HEK293 (cell line): ENCODE data around the gene CC2D1A.

Experiments used
- CTCF ChIA-PET: fragments of 350-600 bp; formaldehyde crosslinking; extraction: SDS; loops from one replicate; lab custom pipeline; 2021; ENCODE audit warnings: antibody characterized with exemption; lab: Yijun Ruan, JAX
- POLR2A ChIA-PET: fragments of 300-600 bp; formaldehyde crosslinking; extraction: SDS; loops from one replicate; lab custom pipeline; 2020; ENCODE audit warnings: antibody characterized with exemption, inconsistent platforms; lab: Yijun Ruan, JAX
- H3K27ac ChIP-seq: fragments of 200-500 bp; sonication (Bioruptor generic); 2 replicates; pipeline ENCODE4 v1.5.1; 2014; ENCODE audit warnings: low read depth, low read length, control low read depth, inconsistent platforms; ENCODE audit errors: extremely low read depth
- H3K36me3 ChIP-seq, 2 experiments: fragments of 200-500 bp in 1 of 2; sonication (Bioruptor generic) in 1 of 2; 1 replicate in 1 of 2; 2 replicates in 1 of 2; pipeline ENCODE4 v1.5.1; 2014 to 2017; ENCODE audit warnings: inconsistent platforms in 2 of 2, low read length in 2 of 2; ENCODE audit not compliant: control insufficient read depth in 2 of 2, insufficient read depth in 1 of 2
- H3K4me1 ChIP-seq: fragments of 200-500 bp; sonication (Bioruptor generic); 2 replicates; pipeline ENCODE4 v1.5.1; 2014; ENCODE audit warnings: mild to moderate bottlenecking, low read length, inconsistent platforms; ENCODE audit not compliant: control insufficient read depth, insufficient read depth
- H3K4me3 ChIP-seq: 2 replicates; pipeline ENCODE4 v1.5.1; 2011; ENCODE audit warnings: low read depth, mild to moderate bottlenecking, control low read depth, low read length, moderate library complexity
- H3K9me3 ChIP-seq: fragments of 200-500 bp; sonication (Bioruptor generic); 2 replicates; pipeline ENCODE4 v1.5.1; 2014; ENCODE audit warnings: low read depth, low read length, inconsistent platforms; ENCODE audit not compliant: control insufficient read depth, insufficient read depth
- GLIS2 ChIP-seq: fragments of 450-650 bp; formaldehyde crosslinking; IDR thresholded peaks from 2 replicates; pipeline ENCODE4 v1.5.1; 2016; ENCODE audit warnings: missing biosample characterization, missing genetic modification characterization
- KLF9 ChIP-seq: fragments of 450-650 bp; formaldehyde crosslinking; IDR thresholded peaks from 2 replicates; pipeline ENCODE4 v1.5.1; 2016; ENCODE audit warnings: missing biosample characterization, missing genetic modification characterization, low read depth
- OVOL3 ChIP-seq: fragments of 450-650 bp; formaldehyde crosslinking; IDR thresholded peaks from 2 replicates; pipeline ENCODE4 v1.5.1; 2016; ENCODE audit warnings: missing biosample characterization, missing genetic modification characterization
- RBAK ChIP-seq: fragments of 450-650 bp; formaldehyde crosslinking; IDR thresholded peaks from 2 replicates; pipeline ENCODE4 v1.5.1; 2016; ENCODE audit warnings: missing biosample characterization, missing genetic modification characterization
- SETDB1 ChIP-seq: IDR thresholded peaks from one replicate; pipeline ENCODE4 v1.6.1; 2017; ENCODE audit warnings: mild to moderate bottlenecking, low read length, moderate library complexity, mixed read lengths; ENCODE audit not compliant: insufficient read length
- SP2 ChIP-seq: fragments of 450-650 bp; formaldehyde crosslinking; IDR thresholded peaks from 2 replicates; pipeline ENCODE4 v1.5.1; 2016; ENCODE audit warnings: missing biosample characterization, missing genetic modification characterization
- YY1 ChIP-seq: fragments of 450-650 bp; formaldehyde crosslinking; IDR thresholded peaks from 2 replicates; pipeline ENCODE4 v1.5.1; 2018; ENCODE audit warnings: missing biosample characterization, missing genetic modification characterization
- ZNF223 ChIP-seq: fragments of 450-650 bp; formaldehyde crosslinking; IDR thresholded peaks from 2 replicates; pipeline ENCODE4 v1.5.1; 2016; ENCODE audit warnings: missing biosample characterization, missing genetic modification characterization
- ZNF274 ChIP-seq, 2 experiments: fragments of 200-500 bp in 1 of 2; fragments of 450-650 bp in 1 of 2; sonication (Bioruptor generic) in 1 of 2; formaldehyde crosslinking in 1 of 2; IDR thresholded peaks; 2 replicates each; pipeline versions ENCODE4 v1.5.1 to v1.6.1; 2014 to 2016; ENCODE audit warnings: borderline replicate concordance in 1 of 2, inconsistent platforms in 1 of 2, low read length in 1 of 2, missing biosample characterization in 1 of 2, missing genetic modification characterization in 1 of 2
- ZNF37A ChIP-seq: fragments of 450-650 bp; IDR thresholded peaks from 2 replicates; pipeline ENCODE4 v1.5.1; 2018; ENCODE audit warnings: missing biosample characterization, missing genetic modification characterization
- ZNF433 ChIP-seq: fragments of 450-650 bp; formaldehyde crosslinking; IDR thresholded peaks from 2 replicates; pipeline ENCODE4 v1.5.1; 2016; ENCODE audit warnings: missing biosample characterization, missing genetic modification characterization, low read depth
- ZNF48 ChIP-seq: fragments of 450-650 bp; formaldehyde crosslinking; IDR thresholded peaks from 2 replicates; pipeline ENCODE4 v1.5.1; 2016; ENCODE audit warnings: missing biosample characterization, missing genetic modification characterization
- ZNF501 ChIP-seq: fragments of 450-650 bp; formaldehyde crosslinking; IDR thresholded peaks from 2 replicates; pipeline ENCODE4 v1.5.1; 2016; ENCODE audit warnings: missing biosample characterization, missing genetic modification characterization
- ZNF529 ChIP-seq: fragments of 450-650 bp; formaldehyde crosslinking; IDR thresholded peaks from 2 replicates; pipeline ENCODE4 v1.5.1; 2017; ENCODE audit warnings: missing genetic modification characterization, missing biosample characterization; ENCODE audit not compliant: insufficient replicate concordance
- ZNF544 ChIP-seq: fragments of 450-650 bp; formaldehyde crosslinking; IDR thresholded peaks from 2 replicates; pipeline ENCODE4 v1.5.0; 2017; ENCODE audit warnings: missing biosample characterization, missing genetic modification characterization
- ZNF610 ChIP-seq: fragments of 450-650 bp; formaldehyde crosslinking; IDR thresholded peaks from 2 replicates; pipeline ENCODE4 v1.5.1; 2016; ENCODE audit warnings: missing biosample characterization, missing genetic modification characterization, borderline replicate concordance
- ZNF629 ChIP-seq: fragments of 450-650 bp; formaldehyde crosslinking; IDR thresholded peaks from 2 replicates; pipeline ENCODE4 v1.5.1; 2017; ENCODE audit warnings: missing biosample characterization, missing genetic modification characterization
- ZNF701 ChIP-seq: fragments of 450-650 bp; formaldehyde crosslinking; IDR thresholded peaks from 2 replicates; pipeline ENCODE4 v1.5.1; 2016; ENCODE audit warnings: missing biosample characterization, missing genetic modification characterization
- TF ChIP-seq, protein P1 (sequence below): fragments of 450-650 bp; formaldehyde crosslinking; IDR thresholded peaks from 2 replicates; pipeline ENCODE4 v1.5.1; 2016; ENCODE audit warnings: missing biosample characterization, missing genetic modification characterization
- TF ChIP-seq, protein P2 (sequence below): fragments of 450-650 bp; formaldehyde crosslinking; IDR thresholded peaks from 2 replicates; pipeline ENCODE4 v1.5.1; 2016; ENCODE audit warnings: missing biosample characterization, missing genetic modification characterization, borderline replicate concordance
- TF ChIP-seq, protein P3 (sequence below): fragments of 450-650 bp; IDR thresholded peaks from 2 replicates; pipeline ENCODE4 v1.5.1; 2018; ENCODE audit warnings: missing biosample characterization, missing genetic modification characterization
- TF ChIP-seq, protein P4 (sequence below): fragments of 450-650 bp; formaldehyde crosslinking; IDR thresholded peaks from 2 replicates; pipeline ENCODE4 v1.5.1; 2017; ENCODE audit warnings: missing biosample characterization, missing genetic modification characterization
- TF ChIP-seq, protein P5 (sequence below): fragments of 450-650 bp; formaldehyde crosslinking; IDR thresholded peaks from 2 replicates; pipeline ENCODE4 v1.5.1; 2016; ENCODE audit warnings: missing biosample characterization, missing genetic modification characterization

The CC2D1A gene

DNA sequence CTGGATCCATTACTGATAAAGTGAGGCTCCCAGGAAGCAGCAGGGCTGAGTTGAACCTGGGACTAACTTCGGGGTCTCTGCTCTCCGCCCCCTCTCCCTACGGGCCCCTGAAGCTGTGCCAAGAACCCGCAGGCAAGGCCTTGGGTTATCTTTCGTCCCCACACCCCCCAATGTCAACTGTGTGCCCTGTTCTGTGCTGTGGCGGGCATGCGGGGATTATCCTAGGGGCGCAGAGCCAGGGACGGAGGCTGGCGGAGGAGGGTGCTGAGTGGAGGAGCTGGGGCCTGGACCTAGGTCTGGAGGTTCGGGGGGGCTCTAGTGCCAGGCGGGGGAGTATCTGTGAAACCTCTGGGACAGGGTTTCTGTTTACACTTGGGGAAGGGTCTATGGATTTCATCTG lies 73.7 kb downstream of the CC2D1A start:
- H3K4me1 ChIP-seq = no peaks in the 10 kb centered on the region
- peaks cover 7 to 56% of the 10 kb centered on the region in 2 experiments; a peak in 2 of 3 replicates for H3K36me3 ChIP-seq
- ChIA-PET POLR2A (no interaction called here), CTCF (interaction anchor here (1.0 kb wide), 1 partner anchor 169 kb away, joined by 3 read pairs; no protein-coding TSS in a partner anchor)
- H3K27ac ChIP-seq = no peak overlapping the region
- H3K4me3 ChIP-seq = no peak overlapping the region
- no peak for TF ChIP-seq ZNF629 (tag by site-specific recombination)
- TF ChIP-seq YY1 (tag by site-specific recombination) = no peak
- TF ChIP-seq, protein P1, sequence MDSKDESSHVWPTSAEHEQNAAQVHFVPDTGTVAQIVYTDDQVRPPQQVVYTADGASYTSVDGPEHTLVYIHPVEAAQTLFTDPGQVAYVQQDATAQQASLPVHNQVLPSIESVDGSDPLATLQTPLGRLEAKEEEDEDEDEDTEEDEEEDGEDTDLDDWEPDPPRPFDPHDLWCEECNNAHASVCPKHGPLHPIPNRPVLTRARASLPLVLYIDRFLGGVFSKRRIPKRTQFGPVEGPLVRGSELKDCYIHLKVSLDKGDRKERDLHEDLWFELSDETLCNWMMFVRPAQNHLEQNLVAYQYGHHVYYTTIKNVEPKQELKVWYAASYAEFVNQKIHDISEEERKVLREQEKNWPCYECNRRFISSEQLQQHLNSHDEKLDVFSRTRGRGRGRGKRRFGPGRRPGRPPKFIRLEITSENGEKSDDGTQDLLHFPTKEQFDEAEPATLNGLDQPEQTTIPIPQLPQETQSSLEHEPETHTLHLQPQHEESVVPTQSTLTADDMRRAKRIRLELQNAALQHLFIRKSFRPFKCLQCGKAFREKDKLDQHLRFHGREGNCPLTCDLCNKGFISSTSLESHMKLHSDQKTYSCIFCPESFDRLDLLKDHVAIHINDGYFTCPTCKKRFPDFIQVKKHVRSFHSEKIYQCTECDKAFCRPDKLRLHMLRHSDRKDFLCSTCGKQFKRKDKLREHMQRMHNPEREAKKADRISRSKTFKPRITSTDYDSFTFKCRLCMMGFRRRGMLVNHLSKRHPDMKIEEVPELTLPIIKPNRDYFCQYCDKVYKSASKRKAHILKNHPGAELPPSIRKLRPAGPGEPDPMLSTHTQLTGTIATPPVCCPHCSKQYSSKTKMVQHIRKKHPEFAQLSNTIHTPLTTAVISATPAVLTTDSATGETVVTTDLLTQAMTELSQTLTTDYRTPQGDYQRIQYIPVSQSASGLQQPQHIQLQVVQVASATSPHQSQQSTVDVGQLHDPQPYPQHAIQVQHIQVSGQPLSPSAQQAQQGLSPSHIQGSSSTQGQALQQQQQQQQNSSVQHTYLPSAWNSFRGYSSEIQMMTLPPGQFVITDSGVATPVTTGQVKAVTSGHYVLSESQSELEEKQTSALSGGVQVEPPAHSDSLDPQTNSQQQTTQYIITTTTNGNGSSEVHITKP = no peak
- TF ChIP-seq ZNF529 (tag by site-specific recombination) = no peak
- no peak for TF ChIP-seq ZNF223
- no peak for TF ChIP-seq ZNF610 (tag by site-specific recombination)
- no peak for TF ChIP-seq ZNF274 (IDR thresholded peaks at IDR 0.05; ENCODE audit: low read length)
- no peak for TF ChIP-seq ZNF274 (tag by site-specific recombination; IDR thresholded peaks at IDR 0.05; ENCODE audit: borderline replicate concordance)
- TF ChIP-seq KLF9 (tag by site-specific recombination) = no peak
- TF ChIP-seq ZNF48 (tag by site-specific recombination) = no peak
- no peak for TF ChIP-seq ZNF37A (tag by site-specific recombination)
- TF ChIP-seq RBAK (tag by site-specific recombination) = no peak
- no peak for TF ChIP-seq ZNF544 (tag by site-specific recombination)
- no peaks in the 10 kb centered on the region for H3K9me3 ChIP-seq

DNA sequence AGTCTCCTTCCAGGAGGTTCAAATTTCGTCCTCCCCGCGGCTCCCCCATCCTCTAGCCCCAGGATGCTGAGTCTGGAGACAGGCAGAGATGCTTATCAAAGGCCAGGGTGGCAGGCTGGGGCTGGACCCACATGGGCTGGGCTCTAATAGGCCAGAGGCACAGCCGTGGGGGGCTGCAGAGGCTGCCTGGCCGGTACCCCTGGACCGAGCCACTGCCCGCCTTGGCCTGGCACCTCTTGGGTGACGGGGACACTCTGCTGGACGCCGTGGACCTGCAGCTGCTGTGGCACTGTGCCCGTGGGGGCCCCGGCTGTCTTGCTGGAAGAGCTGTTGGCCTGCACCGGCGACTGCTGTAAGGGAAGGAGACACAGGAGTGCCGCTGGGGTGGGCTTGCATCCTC lies 74.3 kb downstream of the CC2D1A start:
- ChIA-PET CTCF (no interaction called here), POLR2A (interaction anchor here (0.5 kb wide), 1 partner anchor 69 kb away, joined by 3 read pairs; no protein-coding TSS in a partner anchor)
- TF ChIP-seq GLIS2 (tag by site-specific recombination) (no peak), ZNF433 (tag by site-specific recombination) (no peak), ZNF701 (tag by site-specific recombination) (no peak), SP2 (tag by site-specific recombination) (no peak), SETDB1 (no peak), OVOL3 (tag by site-specific recombination) (no peak), ZNF501 (tag by site-specific recombination) (no peak)
- TF ChIP-seq, protein P2, sequence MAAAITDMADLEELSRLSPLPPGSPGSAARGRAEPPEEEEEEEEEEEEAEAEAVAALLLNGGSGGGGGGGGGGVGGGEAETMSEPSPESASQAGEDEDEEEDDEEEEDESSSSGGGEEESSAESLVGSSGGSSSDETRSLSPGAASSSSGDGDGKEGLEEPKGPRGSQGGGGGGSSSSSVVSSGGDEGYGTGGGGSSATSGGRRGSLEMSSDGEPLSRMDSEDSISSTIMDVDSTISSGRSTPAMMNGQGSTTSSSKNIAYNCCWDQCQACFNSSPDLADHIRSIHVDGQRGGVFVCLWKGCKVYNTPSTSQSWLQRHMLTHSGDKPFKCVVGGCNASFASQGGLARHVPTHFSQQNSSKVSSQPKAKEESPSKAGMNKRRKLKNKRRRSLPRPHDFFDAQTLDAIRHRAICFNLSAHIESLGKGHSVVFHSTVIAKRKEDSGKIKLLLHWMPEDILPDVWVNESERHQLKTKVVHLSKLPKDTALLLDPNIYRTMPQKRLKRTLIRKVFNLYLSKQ (tag by site-specific recombination) = no peak
- TF ChIP-seq, protein P3, sequence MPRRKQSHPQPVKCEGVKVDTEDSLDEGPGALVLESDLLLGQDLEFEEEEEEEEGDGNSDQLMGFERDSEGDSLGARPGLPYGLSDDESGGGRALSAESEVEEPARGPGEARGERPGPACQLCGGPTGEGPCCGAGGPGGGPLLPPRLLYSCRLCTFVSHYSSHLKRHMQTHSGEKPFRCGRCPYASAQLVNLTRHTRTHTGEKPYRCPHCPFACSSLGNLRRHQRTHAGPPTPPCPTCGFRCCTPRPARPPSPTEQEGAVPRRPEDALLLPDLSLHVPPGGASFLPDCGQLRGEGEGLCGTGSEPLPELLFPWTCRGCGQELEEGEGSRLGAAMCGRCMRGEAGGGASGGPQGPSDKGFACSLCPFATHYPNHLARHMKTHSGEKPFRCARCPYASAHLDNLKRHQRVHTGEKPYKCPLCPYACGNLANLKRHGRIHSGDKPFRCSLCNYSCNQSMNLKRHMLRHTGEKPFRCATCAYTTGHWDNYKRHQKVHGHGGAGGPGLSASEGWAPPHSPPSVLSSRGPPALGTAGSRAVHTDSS = no peak
- TF ChIP-seq, protein P4, sequence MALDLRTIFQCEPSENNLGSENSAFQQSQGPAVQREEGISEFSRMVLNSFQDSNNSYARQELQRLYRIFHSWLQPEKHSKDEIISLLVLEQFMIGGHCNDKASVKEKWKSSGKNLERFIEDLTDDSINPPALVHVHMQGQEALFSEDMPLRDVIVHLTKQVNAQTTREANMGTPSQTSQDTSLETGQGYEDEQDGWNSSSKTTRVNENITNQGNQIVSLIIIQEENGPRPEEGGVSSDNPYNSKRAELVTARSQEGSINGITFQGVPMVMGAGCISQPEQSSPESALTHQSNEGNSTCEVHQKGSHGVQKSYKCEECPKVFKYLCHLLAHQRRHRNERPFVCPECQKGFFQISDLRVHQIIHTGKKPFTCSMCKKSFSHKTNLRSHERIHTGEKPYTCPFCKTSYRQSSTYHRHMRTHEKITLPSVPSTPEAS = no peak
- TF ChIP-seq, protein P5, sequence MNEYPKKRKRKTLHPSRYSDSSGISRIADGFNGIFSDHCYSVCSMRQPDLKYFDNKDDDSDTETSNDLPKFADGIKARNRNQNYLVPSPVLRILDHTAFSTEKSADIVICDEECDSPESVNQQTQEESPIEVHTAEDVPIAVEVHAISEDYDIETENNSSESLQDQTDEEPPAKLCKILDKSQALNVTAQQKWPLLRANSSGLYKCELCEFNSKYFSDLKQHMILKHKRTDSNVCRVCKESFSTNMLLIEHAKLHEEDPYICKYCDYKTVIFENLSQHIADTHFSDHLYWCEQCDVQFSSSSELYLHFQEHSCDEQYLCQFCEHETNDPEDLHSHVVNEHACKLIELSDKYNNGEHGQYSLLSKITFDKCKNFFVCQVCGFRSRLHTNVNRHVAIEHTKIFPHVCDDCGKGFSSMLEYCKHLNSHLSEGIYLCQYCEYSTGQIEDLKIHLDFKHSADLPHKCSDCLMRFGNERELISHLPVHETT (tag by site-specific recombination) = no peak

More for the DNA sequence above, 74.3 kb downstream of the CC2D1A start:
- Histone ChIP-seq H3K27ac (no peak overlapping the region), H3K4me1 (no peaks in the 10 kb centered on the region), H3K36me3 (peaks cover 7 to 55% of the 10 kb centered on the region in 2 experiments; a peak in 2 of 3 replicates), H3K4me3 (no peak overlapping the region), H3K9me3 (no peaks in the 10 kb centered on the region)
